ENCODE results near the gene EIF2AK2. TPM values are rescaled to one million over a fixed set of nuclear protein-coding genes. Genes with fewer than 3 reads are reported as not detected.

Gene EIF2AK2
- total and polyA plus RNA-seq, 2 experiments from 2014 or later = 33.8 to 35.5 TPM

DNA sequence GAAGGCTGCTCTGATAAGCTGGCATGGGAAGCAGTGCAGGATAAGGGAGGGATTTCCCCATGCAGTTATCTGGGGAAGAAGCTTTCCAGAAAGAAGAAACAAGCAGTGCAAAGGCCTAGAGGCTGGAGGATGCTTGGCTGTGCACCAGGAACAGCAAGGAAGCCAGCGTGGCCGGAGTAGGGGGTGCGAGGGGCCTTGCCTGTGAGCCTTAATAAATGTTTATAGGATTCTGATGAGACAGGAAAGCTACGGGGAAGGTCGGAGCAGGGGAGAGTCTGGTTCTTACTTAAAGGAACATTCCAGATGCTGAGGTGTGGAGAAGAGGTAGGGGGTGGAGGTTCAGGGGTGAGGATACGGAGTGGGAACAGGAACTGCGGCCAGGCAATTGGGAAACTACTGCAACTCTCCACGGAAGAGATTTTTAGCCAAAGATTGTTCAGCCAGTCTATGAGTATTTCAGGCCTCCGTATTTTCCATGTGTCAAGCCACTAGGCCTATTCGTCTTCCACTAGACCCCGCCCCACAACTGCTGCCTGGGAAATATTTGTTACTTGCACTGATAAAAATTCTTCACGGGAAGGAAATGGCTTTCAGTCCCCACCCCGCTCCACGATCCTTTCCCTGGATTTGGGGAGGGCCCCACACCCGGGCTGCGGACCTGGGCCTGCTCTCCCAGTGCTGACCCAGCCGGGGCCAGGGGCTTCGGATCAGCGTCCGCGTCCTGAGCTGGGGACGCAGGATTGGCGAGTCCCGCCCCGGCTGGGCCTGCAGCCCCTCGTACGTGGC, 516 bp downstream of the EIF2AK2 start:
- Histone ChIP-seq H3K27ac (ENCODE audit: low read depth) (0 out of 2 replicates have a peak overlapping the region, but pooled peaks have one; percentile 32), H3K79me2 (replicated peaks; ENCODE audit: insufficient read depth) (peaks cover 45% of the 10 kb centered on the region), H3K36me3 (ENCODE audit: insufficient read depth) (no peaks in the 10 kb centered on the region), H3K9me2 (ENCODE audit: insufficient read depth) (no peaks in the 10 kb centered on the region), H3K4me1 (ENCODE audit: insufficient read depth) (peaks cover 33% of the 10 kb centered on the region), H3K4me2 (peak overlapping the region; percentile 94), H3K4me3 (peak overlapping the region; percentile 86), H3F3A (replicated peaks; ENCODE audit: low read depth) (0 out of 2 replicates have a peak, but pooled peaks cover 6% of the 10 kb centered on the region), H2AFZ (peak overlapping the region; percentile 95), H4K20me1 (replicated peaks; ENCODE audit: insufficient read depth) (no peaks in the 10 kb centered on the region), H3K27me3 (ENCODE audit: insufficient read depth) (peaks cover 4% of the 10 kb centered on the region; the same call in 1 of the 2 replicates)
- Mint-ChIP-seq H3K9me3 (no peaks in the 10 kb centered on the region; the same call in 2 of the 3 replicates), H3K27ac (peak overlapping the region; percentile 39; the same call in 1 of the 2 replicates), H3K4me1 (peaks cover 25% of the 10 kb centered on the region), H3K4me3 (peak overlapping the region; percentile 80), H3K27me3 (ENCODE audit: insufficient read depth, low read depth, poor library complexity) (peaks cover 9% of the 10 kb centered on the region), H3K36me3 (ENCODE audit: low read depth) (peaks cover 23% of the 10 kb centered on the region)
- DNase-seq (ENCODE audit: low spot score) (peak; percentile 29), ATAC-seq (peak; percentile 15)
- TF ChIP-seq POLR2AphosphoS5 (IDR thresholded peaks at IDR 0.05; ENCODE audit: low read depth) = no peak
- TF ChIP-seq NANOG (IDR thresholded peaks at IDR 0.05; ENCODE audit: borderline replicate concordance) = no peak
- no peak for TF ChIP-seq EZH2phosphoT487 (IDR thresholded peaks at IDR 0.05; ENCODE audit: unreplicated experiment)
- TF ChIP-seq, protein P1, sequence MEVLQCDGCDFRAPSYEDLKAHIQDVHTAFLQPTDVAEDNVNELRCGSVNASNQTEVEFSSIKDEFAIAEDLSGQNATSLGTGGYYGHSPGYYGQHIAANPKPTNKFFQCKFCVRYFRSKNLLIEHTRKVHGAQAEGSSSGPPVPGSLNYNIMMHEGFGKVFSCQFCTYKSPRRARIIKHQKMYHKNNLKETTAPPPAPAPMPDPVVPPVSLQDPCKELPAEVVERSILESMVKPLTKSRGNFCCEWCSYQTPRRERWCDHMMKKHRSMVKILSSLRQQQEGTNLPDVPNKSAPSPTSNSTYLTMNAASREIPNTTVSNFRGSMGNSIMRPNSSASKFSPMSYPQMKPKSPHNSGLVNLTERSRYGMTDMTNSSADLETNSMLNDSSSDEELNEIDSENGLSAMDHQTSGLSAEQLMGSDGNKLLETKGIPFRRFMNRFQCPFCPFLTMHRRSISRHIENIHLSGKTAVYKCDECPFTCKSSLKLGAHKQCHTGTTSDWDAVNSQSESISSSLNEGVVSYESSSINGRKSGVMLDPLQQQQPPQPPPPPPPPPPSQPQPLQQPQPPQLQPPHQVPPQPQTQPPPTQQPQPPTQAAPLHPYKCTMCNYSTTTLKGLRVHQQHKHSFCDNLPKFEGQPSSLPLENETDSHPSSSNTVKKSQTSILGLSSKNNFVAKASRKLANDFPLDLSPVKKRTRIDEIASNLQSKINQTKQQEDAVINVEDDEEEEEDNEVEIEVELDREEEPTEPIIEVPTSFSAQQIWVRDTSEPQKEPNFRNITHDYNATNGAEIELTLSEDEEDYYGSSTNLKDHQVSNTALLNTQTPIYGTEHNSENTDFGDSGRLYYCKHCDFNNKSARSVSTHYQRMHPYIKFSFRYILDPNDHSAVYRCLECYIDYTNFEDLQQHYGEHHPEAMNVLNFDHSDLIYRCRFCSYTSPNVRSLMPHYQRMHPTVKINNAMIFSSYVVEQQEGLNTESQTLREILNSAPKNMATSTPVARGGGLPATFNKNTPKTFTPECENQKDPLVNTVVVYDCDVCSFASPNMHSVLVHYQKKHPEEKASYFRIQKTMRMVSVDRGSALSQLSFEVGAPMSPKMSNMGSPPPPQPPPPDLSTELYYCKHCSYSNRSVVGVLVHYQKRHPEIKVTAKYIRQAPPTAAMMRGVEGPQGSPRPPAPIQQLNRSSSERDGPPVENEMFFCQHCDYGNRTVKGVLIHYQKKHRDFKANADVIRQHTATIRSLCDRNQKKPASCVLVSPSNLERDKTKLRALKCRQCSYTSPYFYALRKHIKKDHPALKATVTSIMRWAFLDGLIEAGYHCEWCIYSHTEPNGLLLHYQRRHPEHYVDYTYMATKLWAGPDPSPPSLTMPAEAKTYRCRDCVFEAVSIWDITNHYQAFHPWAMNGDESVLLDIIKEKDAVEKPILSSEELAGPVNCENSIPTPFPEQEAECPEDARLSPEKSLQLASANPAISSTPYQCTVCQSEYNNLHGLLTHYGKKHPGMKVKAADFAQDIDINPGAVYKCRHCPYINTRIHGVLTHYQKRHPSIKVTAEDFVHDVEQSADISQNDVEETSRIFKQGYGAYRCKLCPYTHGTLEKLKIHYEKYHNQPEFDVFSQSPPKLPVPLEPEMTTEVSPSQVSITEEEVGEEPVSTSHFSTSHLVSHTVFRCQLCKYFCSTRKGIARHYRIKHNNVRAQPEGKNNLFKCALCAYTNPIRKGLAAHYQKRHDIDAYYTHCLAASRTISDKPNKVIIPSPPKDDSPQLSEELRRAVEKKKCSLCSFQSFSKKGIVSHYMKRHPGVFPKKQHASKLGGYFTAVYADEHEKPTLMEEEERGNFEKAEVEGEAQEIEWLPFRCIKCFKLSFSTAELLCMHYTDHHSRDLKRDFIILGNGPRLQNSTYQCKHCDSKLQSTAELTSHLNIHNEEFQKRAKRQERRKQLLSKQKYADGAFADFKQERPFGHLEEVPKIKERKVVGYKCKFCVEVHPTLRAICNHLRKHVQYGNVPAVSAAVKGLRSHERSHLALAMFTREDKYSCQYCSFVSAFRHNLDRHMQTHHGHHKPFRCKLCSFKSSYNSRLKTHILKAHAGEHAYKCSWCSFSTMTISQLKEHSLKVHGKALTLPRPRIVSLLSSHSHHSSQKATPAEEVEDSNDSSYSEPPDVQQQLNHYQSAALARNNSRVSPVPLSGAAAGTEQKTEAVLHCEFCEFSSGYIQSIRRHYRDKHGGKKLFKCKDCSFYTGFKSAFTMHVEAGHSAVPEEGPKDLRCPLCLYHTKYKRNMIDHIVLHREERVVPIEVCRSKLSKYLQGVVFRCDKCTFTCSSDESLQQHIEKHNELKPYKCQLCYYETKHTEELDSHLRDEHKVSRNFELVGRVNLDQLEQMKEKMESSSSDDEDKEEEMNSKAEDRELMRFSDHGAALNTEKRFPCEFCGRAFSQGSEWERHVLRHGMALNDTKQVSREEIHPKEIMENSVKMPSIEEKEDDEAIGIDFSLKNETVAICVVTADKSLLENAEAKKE (CRISPR knock-in tag; IDR thresholded peaks at IDR 0.05) = no peak
- TF ChIP-seq ZNF114 (CRISPR knock-in tag; IDR thresholded peaks at IDR 0.05) = no peak
- no peak for TF ChIP-seq CREB1 (CRISPR knock-in tag; IDR thresholded peaks at IDR 0.05; ENCODE audit: low read depth)
- no peak for TF ChIP-seq STAT1 (IDR thresholded peaks at IDR 0.05; ENCODE audit: unreplicated experiment)
- TF ChIP-seq REST (IDR thresholded peaks at IDR 0.05; ENCODE audit: unreplicated experiment) = no peak
- TF ChIP-seq JUNB (IDR thresholded peaks at IDR 0.05; ENCODE audit: unreplicated experiment) = no peak
- no peak for TF ChIP-seq EZH2 (IDR thresholded peaks at IDR 0.05; ENCODE audit: low read depth, unreplicated experiment)
- no peak for TF ChIP-seq ETS1 (IDR thresholded peaks at IDR 0.05)
- TF ChIP-seq ZNF331 (CRISPR knock-in tag; IDR thresholded peaks at IDR 0.05; ENCODE audit: low read depth) = no peak
- no peak for TF ChIP-seq CTCF (conservative IDR thresholded peaks at IDR 0.05; ENCODE audit: low read depth in 2 of 2)
